SHP77 (cell line): ENCODE results near the gene OPTC.

Source experiments
- DNase-seq, 2 experiments: peaks; one replicate each; lab custom pipeline; 2025; lab: John Stamatoyannopoulos, UW

The OPTC gene

DNA sequence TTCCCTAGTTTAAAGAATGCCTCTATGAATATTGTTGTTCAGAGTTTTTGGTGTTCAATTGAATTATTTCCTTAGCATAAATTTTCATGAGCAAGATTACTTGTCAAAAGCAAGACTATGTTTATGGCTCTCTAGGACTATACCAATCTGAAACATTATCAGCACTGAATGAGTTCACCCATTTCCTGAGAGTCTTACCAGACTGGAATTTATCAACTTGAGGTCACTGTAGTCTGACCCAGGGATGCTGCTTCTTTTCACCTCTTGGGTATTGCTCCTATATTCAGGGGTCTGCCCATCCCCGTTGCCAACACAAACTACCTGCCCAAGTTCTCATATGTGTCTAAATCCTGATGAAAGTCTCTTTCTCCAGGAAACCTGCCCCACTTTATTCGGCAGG is 42.6 kb downstream of the OPTC start:
- no peak for DNase-seq

GRCh38 chr1:203536980-203537455 is 43.1 kb downstream of the OPTC start:
- no peak for DNase-seq

DNA sequence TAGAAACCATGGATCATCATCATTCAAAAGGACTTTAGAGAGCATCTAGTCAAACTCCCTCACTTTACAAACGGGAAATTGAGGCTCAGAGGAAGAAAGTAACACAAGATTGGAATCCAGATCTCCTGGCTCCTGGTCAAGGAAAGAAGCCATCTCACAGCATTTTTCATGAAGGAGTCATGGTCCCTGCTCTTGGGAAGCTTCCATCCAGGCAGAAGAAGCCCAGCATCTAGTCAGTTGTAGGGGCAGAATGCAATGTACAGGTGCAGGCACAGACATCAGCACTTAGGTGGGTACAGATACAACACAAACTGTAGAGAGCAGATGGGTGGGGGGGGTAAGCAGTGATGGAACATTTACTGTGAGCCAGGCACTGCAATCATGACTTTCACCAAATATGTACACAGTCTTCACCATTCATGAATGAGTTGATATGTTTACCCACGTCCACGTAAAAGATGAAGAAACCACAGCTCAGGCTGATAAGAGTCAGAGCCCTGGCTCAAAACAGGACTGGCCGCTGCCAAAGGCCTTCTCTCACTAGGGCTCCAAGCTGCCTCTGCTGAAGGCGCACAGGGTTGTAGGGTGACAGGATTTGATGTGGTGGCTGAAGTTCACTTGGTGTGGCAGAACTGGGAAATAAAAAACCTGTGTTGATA is 44.0 kb downstream of the OPTC start:
- DNase-seq = no peak

GRCh38 chr1:203538726-203539125 is 44.8 kb downstream of the OPTC start:
- no peak for DNase-seq

GRCh38 chr1:203539831-203540546 is 46.0 kb downstream of the OPTC start:
- DNase-seq = no peak

- no peak for DNase-seq
Measured at GRCh38 chr1:203544485-203544884, 50.5 kb downstream of the OPTC start.

DNA sequence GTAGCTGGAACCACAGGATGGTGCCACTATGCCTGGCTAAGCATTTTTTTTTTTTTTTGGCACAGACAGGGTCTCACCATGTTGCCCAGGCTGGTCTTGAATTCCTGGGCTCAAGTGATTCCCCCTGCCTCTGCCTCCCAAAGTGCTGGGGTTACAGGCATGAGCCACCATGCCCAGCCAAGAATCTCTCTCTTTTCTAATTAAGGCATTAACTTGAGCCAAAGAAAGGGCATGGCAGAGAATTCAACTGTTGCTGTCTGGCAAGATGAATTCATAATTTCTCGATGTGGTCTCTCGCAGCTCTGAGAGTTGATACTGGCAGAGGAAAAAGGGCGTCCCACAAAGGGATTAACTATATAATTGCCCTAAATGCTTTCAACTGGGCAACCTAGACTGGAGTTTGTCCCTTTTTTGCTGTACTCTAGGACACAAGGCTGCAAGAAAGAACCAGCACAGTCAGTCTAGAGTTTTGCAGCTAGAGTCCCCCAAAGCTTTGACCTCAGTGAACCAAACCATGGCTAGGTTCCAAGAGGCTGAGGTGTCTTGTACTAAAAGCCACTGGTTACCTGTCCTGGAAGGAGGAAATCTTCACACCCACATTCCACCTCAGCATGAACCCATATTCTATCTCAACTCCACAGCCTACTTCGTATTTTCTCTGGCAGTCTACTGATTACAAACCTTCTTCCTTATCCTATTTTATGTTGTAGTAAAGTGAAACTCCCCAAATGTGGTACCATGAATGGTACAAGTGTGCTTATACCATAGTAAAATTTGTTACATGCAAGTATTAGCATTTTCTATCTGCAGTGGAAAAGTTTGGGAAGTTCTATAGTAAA is 51.2 kb downstream of the OPTC start:
- DNase-seq = no peak

GRCh38 chr1:203546274-203546673 is 52.3 kb downstream of the OPTC start:
- no peak for DNase-seq

DNA sequence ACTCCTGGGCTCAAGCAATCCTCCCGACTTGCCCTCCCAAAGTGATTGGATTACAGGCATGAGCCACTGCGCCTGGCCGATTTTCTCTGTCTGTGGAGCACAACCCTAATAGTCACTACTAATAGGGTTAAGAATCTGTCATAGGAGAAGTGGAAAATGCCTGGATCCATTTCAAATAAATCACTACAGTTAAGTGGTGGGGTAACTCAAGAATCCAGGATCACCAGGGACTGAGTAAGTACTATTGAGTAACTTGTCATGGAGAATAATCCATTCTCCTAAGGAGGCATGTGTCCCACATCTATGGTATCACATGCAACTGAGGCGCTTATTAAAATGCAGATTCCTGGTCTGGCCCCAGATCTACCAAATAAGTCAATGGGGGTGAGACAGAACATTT is 53.2 kb downstream of the OPTC start:
- no peak for DNase-seq

GRCh38 chr1:203547771-203548421 is 53.9 kb downstream of the OPTC start:
- no peak for DNase-seq

DNA sequence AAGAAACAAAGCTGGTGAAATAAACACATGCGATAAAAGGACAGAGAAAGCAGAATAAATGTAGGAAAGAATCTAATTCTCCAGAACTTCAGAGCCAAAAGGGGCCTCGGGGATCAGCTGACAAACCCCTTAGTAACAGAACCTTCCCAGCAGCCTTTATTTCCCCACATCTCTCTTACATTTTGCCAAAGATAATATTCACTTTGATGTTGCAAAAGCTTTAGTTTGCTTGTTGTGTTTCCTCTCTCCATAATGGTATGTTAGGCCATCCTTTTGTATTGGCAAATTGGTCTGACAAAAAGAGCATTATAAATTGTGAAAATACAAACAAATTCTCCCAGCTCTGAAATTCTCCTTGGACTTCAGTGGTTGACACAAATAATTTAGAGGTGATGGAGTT is 54.9 kb downstream of the OPTC start:
- no peak for DNase-seq

- no peak for DNase-seq
Measured at GRCh38 chr1:203549309-203549708, 55.4 kb downstream of the OPTC start.

DNA sequence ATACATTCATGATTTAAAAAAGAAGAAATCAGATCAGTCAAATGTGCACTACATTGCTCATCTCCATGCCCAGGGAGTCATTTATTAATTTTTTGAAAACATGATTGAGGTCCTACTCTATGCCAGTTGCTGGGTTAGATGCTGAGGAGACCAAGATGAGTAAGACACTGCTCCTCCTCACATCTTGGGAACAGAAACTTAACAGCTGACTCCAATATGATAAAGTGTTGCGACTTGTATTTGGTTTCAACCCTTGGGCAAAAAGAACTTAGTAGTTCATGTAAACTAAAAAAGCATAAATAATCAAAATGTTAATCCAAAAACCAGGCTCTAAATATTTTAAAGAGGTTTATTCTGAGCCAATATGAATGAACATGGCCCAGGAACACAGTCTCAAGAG is 56.9 kb downstream of the OPTC start:
- DNase-seq = no peak

GRCh38 chr1:203551550-203551949 is 57.6 kb downstream of the OPTC start:
- no peak for DNase-seq

GRCh38 chr1:203553496-203553895 is 59.5 kb downstream of the OPTC start:
- no peak for DNase-seq

DNA sequence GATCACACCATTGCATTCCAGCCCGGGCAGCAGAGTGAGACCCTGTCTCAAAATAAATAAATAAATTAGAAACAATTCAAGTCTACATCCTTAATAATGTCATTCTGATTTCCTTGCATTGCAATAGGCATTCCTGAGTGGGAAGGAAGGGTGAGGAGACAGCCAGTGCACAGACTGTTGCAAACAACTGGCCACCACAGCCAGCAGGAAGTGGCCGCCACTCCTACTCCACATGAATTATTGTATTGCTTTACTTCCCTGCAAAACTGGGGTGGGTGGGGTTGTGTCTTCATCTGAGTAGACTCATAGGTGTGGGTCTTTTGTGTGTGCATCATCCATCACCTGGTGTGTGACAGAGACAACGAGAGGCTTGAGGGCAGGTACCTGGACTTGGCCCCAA is 60.1 kb downstream of the OPTC start:
- DNase-seq = no peak

DNA sequence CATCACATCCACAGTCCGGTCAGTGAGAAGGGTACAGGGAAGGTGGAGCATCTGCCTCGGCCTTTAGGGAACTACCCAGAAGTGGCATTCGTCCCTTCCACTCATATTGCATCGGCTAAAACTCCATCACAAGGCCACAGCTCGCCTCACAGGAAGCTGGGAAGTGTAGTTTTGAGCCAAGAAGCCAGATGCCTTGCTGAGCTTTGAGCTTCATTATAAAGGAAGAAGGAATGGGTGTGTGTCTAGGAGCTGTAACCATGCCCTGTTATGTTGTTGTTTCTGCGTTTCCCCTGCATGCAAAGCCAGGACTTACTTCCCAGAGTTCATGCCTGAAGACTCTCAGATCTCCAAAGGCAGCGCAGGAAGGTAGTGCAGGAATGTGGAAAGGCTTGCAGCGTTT is 61.1 kb downstream of the OPTC start:
- no peak for DNase-seq

- no peak for DNase-seq
Measured at GRCh38 chr1:203555511-203556046, 61.6 kb downstream of the OPTC start.

- DNase-seq = no peak
Measured at GRCh38 chr1:203556047-203556851, 62.3 kb downstream of the OPTC start.

DNA sequence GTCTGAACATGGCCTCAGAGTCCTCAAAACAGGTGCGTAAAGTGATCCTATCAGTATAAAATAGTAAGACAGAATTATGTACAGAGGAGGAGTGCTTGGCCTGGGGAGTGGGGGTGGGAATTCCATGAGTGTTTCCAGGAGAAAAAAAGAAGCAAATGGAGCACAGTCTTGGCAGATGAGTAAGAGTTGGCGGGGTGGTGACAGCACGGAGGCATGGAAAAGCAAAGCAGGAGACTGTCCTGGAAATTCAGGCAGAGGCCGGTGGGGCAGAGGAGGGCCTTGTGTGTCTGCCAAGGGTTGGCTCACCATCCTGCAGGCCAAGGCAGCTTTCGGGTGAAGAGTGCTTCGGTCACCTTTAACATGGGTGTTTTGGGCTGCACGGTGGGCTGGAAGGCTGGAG is 63.4 kb downstream of the OPTC start:
- DNase-seq = no peak

DNA sequence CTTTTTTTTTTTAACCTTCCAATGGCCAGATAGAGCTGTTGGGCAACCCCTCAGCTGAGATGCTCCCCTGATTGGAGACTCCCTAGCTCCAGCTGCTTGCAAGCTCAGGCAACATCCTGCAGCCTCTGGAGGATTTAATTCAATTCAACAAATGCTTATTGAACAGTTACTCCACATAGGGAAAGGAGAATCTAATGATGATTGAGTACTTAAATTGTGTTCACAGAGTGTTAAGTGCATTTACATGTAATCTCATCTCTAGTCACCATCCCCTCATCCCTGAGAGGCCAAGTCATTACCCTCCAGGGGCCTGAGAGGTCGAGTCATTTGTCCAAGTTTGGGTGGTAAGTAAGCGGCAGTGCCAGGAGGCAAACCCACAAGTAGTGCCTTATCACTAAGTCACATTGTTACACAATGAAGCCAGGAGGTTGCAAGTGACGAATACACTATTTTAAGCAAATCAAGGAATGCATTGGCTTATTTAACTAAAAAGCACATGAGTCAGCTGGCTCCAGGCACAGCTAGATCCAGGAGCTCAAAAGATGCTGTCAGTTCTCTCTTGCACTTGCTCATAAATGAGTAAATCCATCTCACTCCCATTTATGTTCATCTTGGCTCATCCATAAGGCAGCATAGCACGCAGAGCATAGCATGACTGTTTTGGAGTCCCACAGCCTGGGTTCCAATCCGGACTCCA is 64.3 kb downstream of the OPTC start:
- DNase-seq = no peak
